DND-41 (cell line): ENCODE results near the gene CYFIP2.

Experiments
- CTCF ChIP-seq: IDR thresholded peaks from 2 replicates; pipeline ENCODE4 v1.5.1; 2012; ENCODE audit warnings: borderline replicate concordance, low read length, moderate library complexity, mild to moderate bottlenecking; ENCODE audit not compliant: poor library complexity, severe bottlenecking; ENCODE audit errors: extremely low read depth
- EZH2 ChIP-seq: IDR thresholded peaks from 3 replicates; pipeline ENCODE4 v1.6.1; 2012; ENCODE audit warnings: borderline replicate concordance, low read depth, mild to moderate bottlenecking, moderate library complexity, low read length, inconsistent platforms; ENCODE audit not compliant: severe bottlenecking

- no peak for TF ChIP-seq CTCF
- TF ChIP-seq EZH2: no peak
Measured at GRCh38 chr5:157331807-157332206, 65.9 kb downstream of the CYFIP2 start.
